GM12873 (cell line): ENCODE measurements around the gene RREB1.

ENCODE experiments used
- CTCF ChIP-seq: IDR thresholded peaks from 2 replicates; pipeline ENCODE4 v1.5.1; 2012; ENCODE audit warnings: low read depth, mild to moderate bottlenecking, moderate library complexity, low read length, control low read depth; ENCODE audit not compliant: insufficient read depth; ENCODE audit errors: missing control alignments

The RREB1 gene

GRCh38 chr6:7218406-7218988, 110.7 kb downstream of the RREB1 start:
- no peak for TF ChIP-seq CTCF

- TF ChIP-seq CTCF = no peak
These were observed 111.5 kb downstream of the RREB1 start for GRCh38 chr6:7219310-7219709.

GRCh38 chr6:7222197-7222596, 114.4 kb downstream of the RREB1 start:
- no peak for TF ChIP-seq CTCF

- TF ChIP-seq CTCF = no peak
These were observed 117.0 kb downstream of the RREB1 start for GRCh38 chr6:7224731-7225130.

GRCh38 chr6:7228662-7229375, 121.1 kb downstream of the RREB1 start:
- no peak for TF ChIP-seq CTCF

GRCh38 chr6:7229376-7230326, 121.9 kb downstream of the RREB1 start:
- no peak for TF ChIP-seq CTCF

- no peak for TF ChIP-seq CTCF
These were observed 122.5 kb downstream of the RREB1 start for GRCh38 chr6:7230327-7230691.
